GM12878 (cell line): ENCODE results near the gene BBOF1. TPM values are rescaled to one million over a fixed set of nuclear protein-coding genes. Genes with fewer than 3 reads are reported as not detected.

Experiments used
- ATAC-seq: fragments of 200-7000 bp; cut with Tn5 transposase; 3 replicates; pipeline ENCODE4 v1.9.1; 2020; ENCODE audit warnings: mild to moderate bottlenecking, moderate library complexity
- BruUV-seq: library from RNA; stranded (reverse); fragments of 400-500 nt; replicated peaks from 2 replicates; lab custom pipeline; 2021; lab: Mats Ljungman, UMichigan
- CTCF ChIA-PET: fragments of 300-600 bp; sonication (Branson Sonifier 250); formaldehyde crosslinking; extraction: SDS; loops from one replicate; lab custom pipeline; 2021; ENCODE audit warnings: inconsistent platforms; lab: Yijun Ruan, JAX
- POLR2A ChIA-PET: fragments of 350-600 bp; formaldehyde crosslinking; extraction: SDS; loops from one replicate; lab custom pipeline; 2021; ENCODE audit warnings: inconsistent platforms; lab: Charles Lee
- RAD21 ChIA-PET: fragments of 300-600 bp; sonication (Branson Sonifier 250); formaldehyde crosslinking; loops from one replicate; lab custom pipeline; 2023; ENCODE audit warnings: antibody characterized with exemption; ENCODE audit not compliant: unreplicated experiment; lab: Charles Lee
- SMC1A ChIA-PET: fragments of 300-600 bp; sonication (Branson Sonifier 250); formaldehyde crosslinking; loops from one replicate; lab custom pipeline; 2023; ENCODE audit not compliant: unreplicated experiment, uncharacterized antibody; lab: Charles Lee
- DNase-seq: peaks from one replicate; pipeline ENCODE4 v3.0.0-alpha.2; 2011; ENCODE audit warnings: low read depth, low spot score
- FAIRE-seq: peaks from 3 replicates; lab custom pipeline; 2011; peaks lifted over from hg19 to GRCh38; lab: Jason Lieb, UNC
- H2AFZ ChIP-seq: 2 replicates; pipeline ENCODE4 v1.6.0; 2011; ENCODE audit warnings: low read depth, low read length, control low read depth; ENCODE audit not compliant: control insufficient read depth
- H3K27ac ChIP-seq: 2 replicates; pipeline ENCODE4 v1.5.1; 2011; ENCODE audit warnings: control low read depth; ENCODE audit not compliant: control insufficient read depth, insufficient read depth
- H3K27me3 ChIP-seq, 2 experiments: replicated peaks in 1 of 2; 2 replicates each; pipeline versions ENCODE4 v1.6.0 to v1.6.1; 2011; ENCODE audit warnings: low read length in 1 of 2; ENCODE audit not compliant: control insufficient read depth in 2 of 2, insufficient read depth in 2 of 2
- H3K36me3 ChIP-seq, 2 experiments: 2 replicates each; pipeline ENCODE4 v1.5.1; 2011; ENCODE audit warnings: low read length in 1 of 2; ENCODE audit not compliant: control insufficient read depth in 2 of 2, insufficient read depth in 2 of 2
- H3K4me1 ChIP-seq: 2 replicates; pipeline ENCODE4 v1.6.1; 2011; ENCODE audit warnings: mild to moderate bottlenecking, low read length, moderate library complexity, mixed read lengths; ENCODE audit not compliant: control insufficient read depth, insufficient read depth
- H3K4me2 ChIP-seq: 2 replicates; pipeline ENCODE4 v1.6.0; 2011; ENCODE audit warnings: control low read depth; ENCODE audit not compliant: control insufficient read depth, insufficient read depth
- H3K4me3 ChIP-seq: fragments of 200-600 bp; sonication (generic); 2 replicates; pipeline ENCODE4 v1.5.1; 2016
- H3K79me2 ChIP-seq: 2 replicates; pipeline ENCODE4 v1.6.0; 2011; ENCODE audit warnings: low read length; ENCODE audit not compliant: control insufficient read depth, insufficient read depth
- H3K9ac ChIP-seq: 2 replicates; pipeline ENCODE4 v1.8.0; 2011; ENCODE audit warnings: low read length, control low read depth, mixed read lengths; ENCODE audit not compliant: control insufficient read depth, insufficient read depth
- H3K9me3 ChIP-seq: replicated peaks from 3 replicates; pipeline ENCODE4 v1.5.1; 2011; ENCODE audit warnings: mild to moderate bottlenecking, low read length; ENCODE audit not compliant: control insufficient read depth, insufficient read depth
- H4K20me1 ChIP-seq: 2 replicates; pipeline ENCODE4 v1.6.0; 2011; ENCODE audit not compliant: control insufficient read depth, insufficient read depth
- CBFB ChIP-seq: IDR thresholded peaks from 2 replicates; pipeline ENCODE4 v1.6.1; 2016; ENCODE audit warnings: antibody characterized with exemption, low read depth
- DPF2 ChIP-seq: fragments of 450-650 bp; IDR thresholded peaks from 2 replicates; pipeline ENCODE4 v1.6.1; 2017; ENCODE audit warnings: mild to moderate bottlenecking
- KDM1A ChIP-seq: fragments of 200-600 bp; sonication (generic); IDR thresholded peaks from 2 replicates; pipeline ENCODE4 v1.6.1; 2016; ENCODE audit warnings: borderline replicate concordance
- MEF2A ChIP-seq: IDR thresholded peaks from 2 replicates; pipeline ENCODE4 v1.6.1; 2011; ENCODE audit warnings: low read depth, mild to moderate bottlenecking, low read length, moderate library complexity; ENCODE audit not compliant: insufficient read depth
- MTA3 ChIP-seq: IDR thresholded peaks from 2 replicates; pipeline ENCODE4 v1.6.1; 2012; ENCODE audit warnings: low read length, inconsistent platforms, borderline replicate concordance
- POLR2AphosphoS5 ChIP-seq: IDR thresholded peaks from 2 replicates; pipeline ENCODE4 v1.6.1; 2011; ENCODE audit warnings: mild to moderate bottlenecking, low read length, inconsistent platforms
- RB1 ChIP-seq: fragments of 450-650 bp; formaldehyde crosslinking; IDR thresholded peaks from 2 replicates; pipeline ENCODE4 v1.6.1; 2017; ENCODE audit warnings: mild to moderate bottlenecking, borderline replicate concordance
- RELA ChIP-seq: fragments of 450-650 bp; IDR thresholded peaks from 2 replicates; pipeline ENCODE4 v1.8.0; 2014; ENCODE audit warnings: borderline replicate concordance; ENCODE audit not compliant: partially characterized antibody
- RUNX3 ChIP-seq: IDR thresholded peaks from 2 replicates; pipeline ENCODE4 v1.6.1; 2012; ENCODE audit warnings: low read length, inconsistent platforms
- SIN3A ChIP-seq: IDR thresholded peaks from 2 replicates; pipeline ENCODE4 v1.6.1; 2012; ENCODE audit warnings: low read depth, low read length, improper control_type of control experiment
- SMAD1 ChIP-seq: fragments of 450-650 bp; IDR thresholded peaks from 2 replicates; pipeline ENCODE4 v1.6.1; 2018; ENCODE audit warnings: mild to moderate bottlenecking, low read depth; ENCODE audit not compliant: partially characterized antibody
- TAF1 ChIP-seq: IDR thresholded peaks from 2 replicates; pipeline ENCODE4 v1.6.1; 2011; ENCODE audit warnings: mild to moderate bottlenecking, low read depth, low read length, borderline replicate concordance
- TBL1XR1 ChIP-seq: IDR thresholded peaks from 2 replicates; pipeline ENCODE4 v1.6.1; 2012; ENCODE audit warnings: low read depth, low read length, improper control_type of control experiment
- ZNF207 ChIP-seq: fragments of 450-650 bp; IDR thresholded peaks from 2 replicates; pipeline ENCODE4 v1.6.1; 2014; ENCODE audit warnings: antibody characterized with exemption, mild to moderate bottlenecking, borderline replicate concordance
- WGBS: methylation state at CpG from one replicate; pipeline ENCODE4 v1.1.6; 2016; ENCODE audit warnings: low lambda C conversion rate; ENCODE audit not compliant: insufficient replicate concordance, insufficient coverage; ENCODE audit errors: missing lambda C conversion rate; 5-methylcytosine and 5-hydroxymethylcytosine counted together
- in situ Hi-C: fragments of 300-500 bp; cut with MboI; formaldehyde crosslinking; loops from 9 replicates; pipeline ENCODE4 v1.14.3; 2018; ENCODE audit warnings: mixed read lengths
- intact Hi-C: fragments of 100-400 bp; cut with micrococcal nuclease; formaldehyde crosslinking; loops from one replicate; pipeline ENCODE4 v1.14.2; 2022; ENCODE audit not compliant: unreplicated experiment
- polyA plus RNA-seq, 11 experiments: library from polyadenylated mRNA; depleted of rRNA in 4 of 11; unstranded in 6 of 11; stranded (reverse) in 5 of 11; fragments of >200 nt; fragmentation: Nextera tagmentation in 4 of 11; fragmentation: Illumina TruSeq in 1 of 11; extraction: Ambion mirVana in 4 of 11; extraction: Trizol in 1 of 11; gene quantifications; 1 replicate in 1 of 11; 2 replicates in 10 of 11; pipeline versions ENCODE4 v1.2.1 to v1.2.3, GENCODE V29; 2011 to 2016; ENCODE audit warnings: inconsistent platforms in 2 of 11, missing spikeins in 2 of 11, low read depth in 1 of 11
- total RNA-seq, 4 experiments: library from RNA; depleted of rRNA in 3 of 4; stranded (reverse); fragments of >200 nt in 3 of 4; fragmentation: Illumina TruSeq in 1 of 4; extraction: Trizol in 1 of 4; gene quantifications; 2 replicates each; pipeline versions ENCODE4 v1.2.1 to v1.2.3, GENCODE V29; 2013 to 2021
- TF ChIP-seq, protein P1 (sequence below): IDR thresholded peaks from 2 replicates; pipeline ENCODE4 v1.6.1; 2011; ENCODE audit warnings: mild to moderate bottlenecking, low read depth, low read length, moderate library complexity; ENCODE audit not compliant: insufficient replicate concordance
- TF ChIP-seq, protein P2 (sequence below): fragments of 450-650 bp; IDR thresholded peaks from 2 replicates; pipeline ENCODE4 v1.6.1; 2017; ENCODE audit warnings: low read depth, mild to moderate bottlenecking, moderate library complexity
- TF ChIP-seq, protein P3 (sequence below): fragments of 450-650 bp; conservative IDR thresholded peaks from 2 replicates; pipeline ENCODE4 v1.6.1; 2017; ENCODE audit warnings: mild to moderate bottlenecking, moderate library complexity
- TF ChIP-seq, protein P4 (sequence below): fragments of 450-650 bp; IDR thresholded peaks from 2 replicates; pipeline ENCODE4 v1.6.1; 2014; ENCODE audit warnings: mild to moderate bottlenecking

BBOF1 gene
- total and polyA plus RNA-seq, 10 of the 15 experiments (the other 5 are each of a cell fraction or from before 2014, with no cell fraction given) = 0.50 to 2.6 (median 0.79) TPM

DNA sequence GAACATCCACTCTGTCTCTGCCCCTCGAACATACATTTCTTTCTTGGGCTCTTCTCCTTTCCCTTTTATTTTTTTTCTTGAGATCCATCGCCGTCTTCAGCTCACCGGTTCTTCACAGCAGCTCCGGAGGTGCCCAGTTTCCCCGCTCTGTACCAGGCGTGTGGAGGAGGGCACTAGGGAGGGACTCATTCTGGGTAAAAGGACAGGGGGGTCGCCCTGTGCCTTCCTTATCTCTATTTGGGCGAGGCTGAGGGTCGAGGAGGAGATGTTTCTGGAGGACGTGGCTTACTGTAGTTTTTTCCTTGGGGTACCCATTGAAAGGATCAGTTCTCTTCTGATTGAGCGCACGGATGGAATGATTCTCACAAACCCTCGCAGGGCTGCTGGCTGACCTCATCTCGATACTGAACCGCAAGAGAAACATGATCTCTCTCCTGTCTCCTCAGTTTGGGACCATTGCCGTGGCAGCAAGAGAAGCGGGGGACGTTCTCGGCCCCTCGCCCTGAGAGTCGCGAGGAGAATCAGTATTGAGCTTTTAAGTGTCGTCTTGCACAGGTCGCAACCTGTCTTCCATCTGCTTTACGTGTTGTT, 66.0 kb downstream of the BBOF1 start:
- intact Hi-C loops (no loop called here), in situ Hi-C loops (no loop called here)
- TF ChIP-seq CBFB (0 out of 2 replicates have a peak, but pooled peaks have one; percentile 10), SIN3A (0 out of 2 replicates have a peak, but pooled peaks have one; percentile 41), RUNX3 (peak; percentile 72), SMAD1 (peak; percentile 44), MTA3 (0 out of 2 replicates have a peak, but pooled peaks have one; percentile 21), RELA (no peak), TAF1 (0 out of 2 replicates have a peak, but pooled peaks have one; percentile 7), KDM1A (no peak), TBL1XR1 (no peak), RB1 (0 out of 2 replicates have a peak, but pooled peaks have one; percentile 14), MEF2A (no peak), DPF2 (no peak), POLR2AphosphoS5 (peak; percentile 46; the same call in 1 of the 2 replicates), ZNF207 (no peak)
- TF ChIP-seq, protein P1, sequence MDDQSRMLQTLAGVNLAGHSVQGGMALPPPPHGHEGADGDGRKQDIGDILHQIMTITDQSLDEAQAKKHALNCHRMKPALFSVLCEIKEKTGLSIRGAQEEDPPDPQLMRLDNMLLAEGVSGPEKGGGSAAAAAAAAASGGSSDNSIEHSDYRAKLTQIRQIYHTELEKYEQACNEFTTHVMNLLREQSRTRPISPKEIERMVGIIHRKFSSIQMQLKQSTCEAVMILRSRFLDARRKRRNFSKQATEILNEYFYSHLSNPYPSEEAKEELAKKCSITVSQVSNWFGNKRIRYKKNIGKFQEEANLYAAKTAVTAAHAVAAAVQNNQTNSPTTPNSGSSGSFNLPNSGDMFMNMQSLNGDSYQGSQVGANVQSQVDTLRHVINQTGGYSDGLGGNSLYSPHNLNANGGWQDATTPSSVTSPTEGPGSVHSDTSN = no peak
- TF ChIP-seq, protein P2, sequence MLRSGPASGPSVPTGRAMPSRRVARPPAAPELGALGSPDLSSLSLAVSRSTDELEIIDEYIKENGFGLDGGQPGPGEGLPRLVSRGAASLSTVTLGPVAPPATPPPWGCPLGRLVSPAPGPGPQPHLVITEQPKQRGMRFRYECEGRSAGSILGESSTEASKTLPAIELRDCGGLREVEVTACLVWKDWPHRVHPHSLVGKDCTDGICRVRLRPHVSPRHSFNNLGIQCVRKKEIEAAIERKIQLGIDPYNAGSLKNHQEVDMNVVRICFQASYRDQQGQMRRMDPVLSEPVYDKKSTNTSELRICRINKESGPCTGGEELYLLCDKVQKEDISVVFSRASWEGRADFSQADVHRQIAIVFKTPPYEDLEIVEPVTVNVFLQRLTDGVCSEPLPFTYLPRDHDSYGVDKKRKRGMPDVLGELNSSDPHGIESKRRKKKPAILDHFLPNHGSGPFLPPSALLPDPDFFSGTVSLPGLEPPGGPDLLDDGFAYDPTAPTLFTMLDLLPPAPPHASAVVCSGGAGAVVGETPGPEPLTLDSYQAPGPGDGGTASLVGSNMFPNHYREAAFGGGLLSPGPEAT = peak; percentile 9; the same call in 1 of the 2 replicates
- TF ChIP-seq, protein P3, sequence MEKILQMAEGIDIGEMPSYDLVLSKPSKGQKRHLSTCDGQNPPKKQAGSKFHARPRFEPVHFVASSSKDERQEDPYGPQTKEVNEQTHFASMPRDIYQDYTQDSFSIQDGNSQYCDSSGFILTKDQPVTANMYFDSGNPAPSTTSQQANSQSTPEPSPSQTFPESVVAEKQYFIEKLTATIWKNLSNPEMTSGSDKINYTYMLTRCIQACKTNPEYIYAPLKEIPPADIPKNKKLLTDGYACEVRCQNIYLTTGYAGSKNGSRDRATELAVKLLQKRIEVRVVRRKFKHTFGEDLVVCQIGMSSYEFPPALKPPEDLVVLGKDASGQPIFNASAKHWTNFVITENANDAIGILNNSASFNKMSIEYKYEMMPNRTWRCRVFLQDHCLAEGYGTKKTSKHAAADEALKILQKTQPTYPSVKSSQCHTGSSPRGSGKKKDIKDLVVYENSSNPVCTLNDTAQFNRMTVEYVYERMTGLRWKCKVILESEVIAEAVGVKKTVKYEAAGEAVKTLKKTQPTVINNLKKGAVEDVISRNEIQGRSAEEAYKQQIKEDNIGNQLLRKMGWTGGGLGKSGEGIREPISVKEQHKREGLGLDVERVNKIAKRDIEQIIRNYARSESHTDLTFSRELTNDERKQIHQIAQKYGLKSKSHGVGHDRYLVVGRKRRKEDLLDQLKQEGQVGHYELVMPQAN = peak; percentile 96
- TF ChIP-seq, protein P4, sequence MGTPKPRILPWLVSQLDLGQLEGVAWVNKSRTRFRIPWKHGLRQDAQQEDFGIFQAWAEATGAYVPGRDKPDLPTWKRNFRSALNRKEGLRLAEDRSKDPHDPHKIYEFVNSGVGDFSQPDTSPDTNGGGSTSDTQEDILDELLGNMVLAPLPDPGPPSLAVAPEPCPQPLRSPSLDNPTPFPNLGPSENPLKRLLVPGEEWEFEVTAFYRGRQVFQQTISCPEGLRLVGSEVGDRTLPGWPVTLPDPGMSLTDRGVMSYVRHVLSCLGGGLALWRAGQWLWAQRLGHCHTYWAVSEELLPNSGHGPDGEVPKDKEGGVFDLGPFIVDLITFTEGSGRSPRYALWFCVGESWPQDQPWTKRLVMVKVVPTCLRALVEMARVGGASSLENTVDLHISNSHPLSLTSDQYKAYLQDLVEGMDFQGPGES = no peak
- no peak for FAIRE-seq
- peaks cover 10% of the 10 kb centered on the region for H3K4me1 ChIP-seq
- no peaks in the 10 kb centered on the region; a peak in 1 of 4 replicates for H3K36me3 ChIP-seq
- H3K9ac ChIP-seq = peak overlapping the region; percentile 91
- no peaks in the 10 kb centered on the region; the same call in 2 of the 3 replicates for H3K9me3 ChIP-seq
- peak overlapping the region; percentile 75 for H2AFZ ChIP-seq
- CTCF ChIA-PET = interaction anchor here (0.7 to 1.1 kb wide), 2 partner anchors 12 to 25 kb away, joined by 3 to 5 read pairs; no protein-coding TSS in a partner anchor
- peak; percentile 6 for ATAC-seq
- SMC1A ChIA-PET = interaction anchor here (1.0 to 1.4 kb wide), 2 partner anchors 12 to 18 kb away, joined by 3 read pairs; no protein-coding TSS in a partner anchor
- peak overlapping the region; percentile 87 for H3K4me2 ChIP-seq
- peaks cover 37% of the 10 kb centered on the region for H3K79me2 ChIP-seq
- H3K27me3 ChIP-seq = no peaks in the 10 kb centered on the region
- no peaks in the 10 kb centered on the region; the same call in 1 of the 2 replicates for H4K20me1 ChIP-seq
- peak overlapping the region; percentile 88 for H3K27ac ChIP-seq
- POLR2A ChIA-PET = no interaction called here
- BruUV-seq = TSS peak; percentile 69
- whole genome bisulfite sequencing = 0% methylated on average over 24 of the region's 26 CpGs
- RAD21 ChIA-PET = interaction anchor here (1.3 to 1.4 kb wide), 2 partner anchors 66 to 199 kb away, joined by 3 read pairs; partner anchors contain the start of genes BBOF1 and ENTPD5
- DNase-seq = no peak
- H3K4me3 ChIP-seq = peak overlapping the region; percentile 96
